HG03280 (cell line): Measurements from ENCODE around the gene KCNK4.

Experiments
- ATAC-seq: cut with Tn5 transposase; IDR thresholded peaks from one replicate; pipeline ENCODE4 v1.9.1; 2021; ENCODE audit warnings: mild to moderate bottlenecking, moderate library complexity; ENCODE audit not compliant: unreplicated experiment

KCNK4 gene

DNA sequence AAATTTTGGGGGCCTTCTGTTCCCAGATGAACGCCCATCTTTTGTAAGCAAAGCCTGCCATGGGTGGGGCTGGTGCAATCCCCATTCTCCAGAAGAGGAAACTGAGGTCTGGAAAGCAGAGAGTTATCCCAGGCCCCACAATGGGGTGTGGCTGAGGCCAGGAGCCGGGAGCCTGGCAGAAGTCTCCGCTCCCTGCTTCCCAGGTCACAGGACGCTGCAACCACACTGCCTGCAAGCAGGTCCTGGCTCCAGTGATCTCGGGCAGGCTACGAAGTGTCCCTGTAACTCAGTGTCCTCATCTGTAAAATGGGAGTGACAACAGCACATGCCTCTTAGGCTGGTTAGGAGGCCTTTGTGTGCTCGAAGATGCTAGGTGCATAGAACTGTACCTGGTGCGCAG is 38.1 kb upstream of the KCNK4 start:
- no peak for ATAC-seq

DNA sequence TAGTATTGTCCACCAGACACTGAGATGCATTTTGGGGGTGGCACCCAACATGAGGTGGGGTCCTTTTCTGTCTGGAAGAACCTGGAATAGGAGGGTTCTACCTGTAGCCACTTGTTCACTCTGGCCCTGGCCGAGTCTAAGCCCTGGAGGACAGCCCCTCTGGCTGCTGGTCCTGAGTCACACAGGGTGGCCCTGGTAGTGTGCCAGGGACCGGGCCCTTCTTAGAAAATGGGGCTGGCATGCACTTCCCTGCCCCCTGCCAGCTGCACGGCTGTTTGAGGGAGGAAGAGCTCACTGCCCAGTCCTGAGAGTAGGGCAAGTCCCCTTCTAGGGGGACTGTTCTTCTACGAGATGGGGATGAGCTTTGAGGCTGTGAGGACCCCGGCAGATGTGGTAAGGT is 37.6 kb upstream of the KCNK4 start:
- ATAC-seq = no peak

DNA sequence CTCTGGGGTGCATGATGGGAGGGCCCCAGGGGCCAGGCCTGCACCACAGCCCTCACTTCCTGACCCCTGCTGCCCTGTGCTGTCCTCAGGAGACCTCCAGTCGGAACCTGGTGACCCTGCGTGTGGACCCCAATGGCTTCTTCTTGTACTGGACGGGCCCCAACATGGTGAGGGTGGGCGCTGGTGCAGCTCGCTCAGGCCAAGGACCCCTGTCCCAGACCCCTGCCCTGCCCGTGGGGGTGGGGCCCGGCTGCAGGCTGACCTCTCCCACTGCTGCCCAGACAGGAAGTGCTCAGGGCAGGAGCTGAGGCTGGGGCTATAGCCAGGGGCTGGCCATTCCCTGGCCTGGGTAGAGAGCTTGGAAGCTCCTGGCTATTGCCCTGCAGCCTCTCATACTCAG is 36.8 kb upstream of the KCNK4 start:
- ATAC-seq = no peak

DNA sequence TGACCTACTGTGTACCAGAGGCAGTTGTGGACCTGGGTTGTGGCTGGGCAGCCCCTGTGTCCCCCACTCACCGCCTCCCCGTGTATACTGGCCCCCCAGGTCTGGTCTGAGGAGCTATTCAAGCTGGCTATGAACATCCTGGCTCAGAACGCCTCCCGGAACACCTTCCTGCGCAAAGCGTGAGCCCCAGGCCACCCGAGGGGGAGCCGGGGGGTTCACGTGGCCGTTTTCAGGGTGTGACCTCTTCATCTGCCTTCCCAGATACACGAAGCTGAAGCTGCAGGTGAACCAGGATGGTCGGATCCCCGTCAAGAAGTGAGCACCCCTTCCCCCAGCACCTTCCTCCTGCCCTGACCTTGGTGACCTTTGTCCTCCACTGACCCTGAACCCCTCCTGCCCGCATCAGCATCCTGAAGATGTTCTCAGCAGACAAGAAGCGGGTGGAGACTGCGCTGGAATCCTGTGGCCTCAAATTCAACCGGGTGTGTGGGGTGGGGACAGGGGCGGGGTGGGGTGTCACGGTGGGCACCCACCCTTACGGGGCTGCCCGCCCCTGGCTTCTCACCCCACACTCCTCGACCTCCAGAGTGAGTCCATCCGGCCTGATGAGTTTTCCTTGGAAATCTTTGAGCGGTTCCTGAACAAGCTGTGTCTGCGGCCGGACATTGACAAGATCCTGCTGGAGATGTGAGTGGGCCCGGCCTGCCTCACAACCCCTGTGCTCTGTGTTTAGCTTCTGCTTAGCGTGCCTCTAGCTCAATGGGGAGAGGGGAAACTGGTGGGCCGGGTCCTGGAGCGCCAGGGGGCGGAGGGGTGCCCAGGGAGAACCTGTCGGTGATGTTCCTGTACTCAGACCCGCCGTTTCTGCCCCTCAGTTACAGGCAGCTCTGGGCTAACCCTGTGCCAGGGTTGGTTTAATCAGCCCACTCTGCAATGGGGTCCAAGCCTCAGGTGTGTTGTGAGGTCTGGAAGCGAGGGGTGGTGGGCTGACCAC is 35.7 kb upstream of the KCNK4 start:
- no peak for ATAC-seq

DNA sequence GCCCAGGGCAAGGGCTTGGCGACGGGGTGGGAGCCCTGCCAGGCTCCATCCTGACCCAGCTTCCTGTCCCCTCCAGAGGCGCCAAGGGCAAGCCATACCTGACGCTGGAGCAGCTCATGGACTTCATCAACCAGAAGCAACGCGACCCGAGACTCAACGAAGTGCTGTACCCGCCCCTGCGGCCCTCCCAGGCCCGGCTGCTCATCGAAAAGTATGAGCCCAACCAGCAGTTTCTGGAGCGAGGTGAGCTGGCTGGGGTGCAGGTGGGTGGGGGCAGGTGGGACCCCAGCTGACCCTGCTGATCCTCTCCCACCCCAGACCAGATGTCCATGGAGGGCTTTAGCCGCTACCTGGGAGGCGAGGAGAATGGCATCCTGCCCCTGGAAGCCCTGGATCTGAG is 34.8 kb upstream of the KCNK4 start:
- no peak for ATAC-seq

DNA sequence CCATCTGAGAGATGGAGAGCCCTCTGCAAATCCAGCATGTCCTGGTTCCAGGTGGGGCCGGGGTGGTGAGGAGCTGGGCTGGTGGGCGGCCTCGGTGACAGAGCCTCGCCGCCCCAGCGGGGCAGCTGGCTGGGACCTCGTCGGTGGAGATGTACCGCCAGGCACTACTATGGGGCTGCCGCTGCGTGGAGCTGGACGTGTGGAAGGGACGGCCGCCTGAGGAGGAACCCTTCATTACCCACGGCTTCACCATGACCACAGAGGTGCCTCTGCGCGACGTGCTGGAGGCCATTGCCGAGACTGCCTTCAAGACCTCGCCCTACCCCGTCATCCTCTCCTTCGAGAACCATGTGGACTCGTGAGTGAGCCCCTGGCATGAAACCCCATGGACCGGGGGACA is 32.7 kb upstream of the KCNK4 start:
- ATAC-seq = no peak

DNA sequence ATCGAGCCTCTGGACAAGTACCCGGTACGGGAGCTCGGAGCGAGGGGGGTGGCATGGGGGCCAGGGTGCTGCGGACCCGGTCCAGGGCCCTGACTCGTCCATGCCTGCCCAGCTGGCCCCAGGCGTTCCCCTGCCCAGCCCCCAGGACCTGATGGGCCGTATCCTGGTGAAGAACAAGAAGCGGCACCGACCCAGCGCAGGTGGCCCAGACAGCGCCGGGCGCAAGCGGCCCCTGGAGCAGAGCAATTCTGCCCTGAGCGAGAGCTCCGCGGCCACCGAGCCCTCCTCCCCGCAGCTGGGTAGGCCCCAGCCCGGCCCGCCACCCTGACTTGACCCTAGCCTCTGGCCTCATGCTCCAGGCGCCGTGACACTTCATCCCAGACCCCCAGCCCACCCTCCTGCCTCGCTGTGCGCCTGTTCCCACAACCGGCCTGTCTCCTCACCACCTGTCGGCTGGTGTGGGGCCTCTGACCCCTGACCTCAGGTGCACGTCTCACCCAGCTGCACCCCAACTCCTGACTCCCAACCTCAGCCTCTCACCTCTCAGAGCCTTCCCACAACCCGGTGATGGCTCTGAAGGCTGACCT is 32.1 kb upstream of the KCNK4 start:
- ATAC-seq = no peak

DNA sequence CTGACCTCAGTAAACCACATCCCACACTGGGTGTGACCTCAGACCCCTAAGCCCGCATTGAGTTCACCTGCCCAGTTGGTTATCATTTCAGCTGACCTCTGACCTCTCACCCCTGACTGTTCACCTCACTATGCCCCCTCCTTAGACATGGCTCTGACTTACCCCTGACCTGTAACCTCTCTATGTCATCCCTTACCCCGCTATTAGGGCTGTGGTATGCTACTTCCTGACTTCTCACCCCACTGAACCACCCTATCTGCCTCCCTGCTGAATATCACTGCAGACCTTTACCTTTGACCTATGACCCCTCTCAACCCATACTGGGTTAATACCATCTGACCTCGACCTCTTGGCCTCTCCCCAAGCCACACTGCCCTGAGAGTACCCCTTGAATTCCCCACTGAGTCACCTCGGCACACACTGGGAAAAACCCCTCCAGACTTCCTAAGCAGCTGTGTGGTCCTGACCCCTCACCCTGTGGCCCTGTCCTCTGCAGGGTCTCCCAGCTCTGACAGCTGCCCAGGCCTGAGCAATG is 31.5 kb upstream of the KCNK4 start:
- ATAC-seq = no peak

DNA sequence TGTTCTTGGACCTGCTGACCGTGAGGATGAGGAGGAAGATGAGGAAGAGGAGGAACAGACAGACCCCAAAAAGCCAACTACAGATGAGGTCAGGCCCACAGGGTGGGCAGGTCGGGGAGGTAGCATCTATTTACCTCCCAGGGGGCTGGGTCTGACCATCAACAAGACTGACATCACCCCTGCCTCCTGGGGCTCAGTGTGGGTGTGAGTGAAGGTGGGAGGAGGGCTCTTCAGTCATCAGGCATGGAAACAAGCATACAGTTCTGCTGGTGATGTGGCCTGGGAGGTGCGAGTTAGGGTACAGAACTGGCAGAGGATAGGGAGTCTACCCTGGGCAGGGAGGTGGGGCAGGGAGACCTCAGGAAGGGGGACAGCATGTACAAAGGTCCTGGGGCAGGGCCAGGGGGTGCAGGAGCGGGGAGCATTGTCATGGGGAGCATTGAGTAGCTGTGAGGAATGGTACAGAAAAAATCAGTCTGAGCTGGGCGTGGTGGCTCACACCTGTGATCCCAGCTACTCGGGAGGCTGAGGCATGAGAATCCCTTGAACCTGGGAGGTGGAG is 30.9 kb upstream of the KCNK4 start:
- ATAC-seq = no peak

DNA sequence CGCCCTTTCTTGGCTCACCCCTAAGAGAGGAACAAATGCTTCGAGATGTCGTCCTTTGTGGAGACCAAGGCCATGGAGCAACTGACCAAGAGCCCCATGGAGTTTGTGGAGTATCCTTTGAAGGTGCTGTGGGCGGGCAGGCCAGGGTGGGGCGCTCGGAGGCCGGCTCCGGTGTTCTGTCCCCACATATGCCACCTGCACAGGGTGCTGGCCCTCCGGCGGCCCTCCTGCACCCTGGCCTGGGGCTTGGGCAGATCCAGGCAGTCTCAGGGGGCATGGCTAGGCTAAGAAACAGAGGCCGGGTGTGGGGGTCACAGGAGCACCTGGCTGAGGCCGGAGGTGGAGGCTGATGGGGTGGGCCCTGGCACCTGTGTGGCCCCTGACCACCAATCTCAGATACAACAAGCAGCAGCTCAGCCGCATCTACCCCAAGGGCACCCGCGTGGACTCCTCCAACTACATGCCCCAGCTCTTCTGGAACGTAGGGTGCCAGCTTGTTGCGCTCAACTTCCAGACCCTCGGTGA is 29.5 kb upstream of the KCNK4 start:
- no peak for ATAC-seq

DNA sequence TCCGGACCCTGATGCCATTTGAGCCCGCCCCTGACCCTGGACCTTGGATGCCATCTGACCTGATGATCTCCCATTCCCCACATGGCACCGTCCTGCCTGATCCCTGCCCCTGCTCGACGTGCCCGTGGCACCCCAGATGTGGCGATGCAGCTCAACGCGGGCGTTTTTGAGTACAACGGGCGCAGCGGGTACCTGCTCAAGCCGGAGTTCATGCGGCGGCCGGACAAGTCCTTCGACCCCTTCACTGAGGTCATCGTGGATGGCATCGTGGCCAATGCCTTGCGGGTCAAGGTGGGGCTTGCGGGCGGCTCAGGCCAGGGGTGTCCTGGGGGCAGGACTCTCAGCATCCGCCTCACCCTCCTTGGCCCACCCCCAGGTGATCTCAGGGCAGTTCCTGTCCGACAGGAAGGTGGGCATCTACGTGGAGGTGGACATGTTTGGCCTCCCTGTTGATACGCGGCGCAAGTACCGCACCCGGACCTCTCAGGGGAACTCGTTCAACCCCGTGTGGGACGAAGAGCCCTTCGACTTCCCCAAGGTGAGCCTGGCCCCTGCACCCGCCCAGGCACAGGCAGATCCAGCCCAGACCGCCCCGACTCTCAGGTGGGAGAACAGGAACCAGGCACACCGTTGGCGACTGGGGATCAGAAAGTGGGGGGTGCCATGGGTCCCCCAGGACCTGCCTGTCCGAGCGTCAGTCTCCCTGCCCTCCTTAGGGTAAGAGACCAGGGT is 28.7 kb upstream of the KCNK4 start:
- ATAC-seq = no peak

DNA sequence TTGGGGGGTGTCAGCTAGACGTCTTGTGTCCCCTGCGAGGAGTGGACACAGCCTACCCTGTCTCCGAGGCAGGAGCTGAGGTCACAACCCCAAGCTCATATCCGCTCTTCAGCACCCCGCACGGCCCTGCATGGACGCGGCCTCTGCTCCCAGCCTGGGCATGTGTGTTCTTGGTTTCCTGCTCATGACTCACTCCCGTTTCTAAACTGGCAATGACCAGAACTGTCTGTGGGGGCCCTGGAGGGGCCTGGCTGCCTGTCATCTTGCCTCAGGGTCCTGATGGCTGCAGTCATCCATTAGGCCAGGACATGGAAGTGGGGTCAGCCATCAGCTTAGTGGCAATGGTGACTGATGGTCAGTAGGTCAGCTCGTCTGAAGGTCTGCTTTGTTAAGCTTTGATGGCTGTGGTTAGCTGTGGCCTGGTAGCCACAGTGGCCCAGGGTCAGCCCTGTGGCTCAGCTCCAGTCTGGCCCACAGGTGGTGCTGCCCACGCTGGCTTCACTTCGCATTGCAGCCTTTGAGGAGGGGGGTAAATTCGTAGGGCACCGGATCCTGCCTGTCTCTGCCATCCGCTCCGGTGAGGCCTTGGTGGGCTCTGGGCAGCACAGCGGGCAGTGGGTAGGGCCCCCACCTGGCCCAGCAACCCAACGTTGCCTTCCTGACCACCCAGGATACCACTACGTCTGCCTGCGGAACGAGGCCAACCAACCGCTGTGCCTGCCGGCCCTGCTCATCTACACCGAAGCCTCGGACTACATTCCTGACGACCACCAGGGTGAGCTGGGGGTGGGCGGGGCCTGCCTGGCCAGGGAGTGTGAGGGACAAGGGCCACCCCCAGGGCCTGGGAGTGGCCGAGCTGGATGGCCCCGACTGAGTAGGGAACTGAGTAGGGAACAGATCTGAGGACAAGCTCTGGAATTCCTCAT is 27.8 kb upstream of the KCNK4 start:
- no peak for ATAC-seq

DNA sequence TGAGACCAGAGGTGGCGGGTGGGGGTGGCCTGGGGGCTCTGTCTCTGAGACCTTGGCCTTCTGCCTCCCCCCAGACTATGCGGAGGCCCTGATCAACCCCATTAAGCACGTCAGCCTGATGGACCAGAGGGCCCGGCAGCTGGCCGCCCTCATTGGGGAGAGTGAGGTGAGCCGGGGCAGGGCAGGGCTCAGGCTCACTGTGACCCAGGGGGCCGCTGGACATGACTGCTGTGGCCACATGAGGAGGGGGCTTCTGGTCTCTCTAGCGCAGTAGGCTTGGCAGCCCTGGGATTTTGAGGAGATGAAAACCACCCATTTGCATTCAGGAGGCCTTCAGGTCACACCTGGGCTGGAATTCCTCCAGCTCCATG is 27.2 kb upstream of the KCNK4 start:
- no peak for ATAC-seq

DNA sequence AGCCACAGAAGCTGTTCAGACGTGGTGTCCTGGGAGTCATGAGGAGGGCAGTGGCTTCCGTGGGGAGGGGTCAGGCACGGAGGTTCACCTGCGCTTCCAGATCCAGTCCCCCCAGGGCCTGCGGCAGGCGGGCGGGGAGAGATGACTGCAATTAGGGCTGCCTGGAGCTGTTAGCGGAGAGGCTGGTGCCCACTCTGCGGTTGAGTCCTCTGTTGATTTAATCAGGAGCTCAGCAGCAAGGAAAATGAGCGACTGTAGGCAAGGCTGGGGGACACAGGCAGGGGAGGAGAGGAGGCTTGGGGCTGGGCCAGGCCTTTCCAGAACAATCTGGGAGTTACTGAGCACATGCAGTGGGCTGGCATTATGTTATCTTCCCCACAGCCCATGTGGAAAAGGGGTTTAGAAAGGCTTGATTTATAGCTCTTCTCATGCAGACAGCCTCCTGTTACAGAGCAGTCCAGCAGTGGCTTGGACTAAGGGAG is 26.7 kb upstream of the KCNK4 start:
- ATAC-seq = no peak

DNA sequence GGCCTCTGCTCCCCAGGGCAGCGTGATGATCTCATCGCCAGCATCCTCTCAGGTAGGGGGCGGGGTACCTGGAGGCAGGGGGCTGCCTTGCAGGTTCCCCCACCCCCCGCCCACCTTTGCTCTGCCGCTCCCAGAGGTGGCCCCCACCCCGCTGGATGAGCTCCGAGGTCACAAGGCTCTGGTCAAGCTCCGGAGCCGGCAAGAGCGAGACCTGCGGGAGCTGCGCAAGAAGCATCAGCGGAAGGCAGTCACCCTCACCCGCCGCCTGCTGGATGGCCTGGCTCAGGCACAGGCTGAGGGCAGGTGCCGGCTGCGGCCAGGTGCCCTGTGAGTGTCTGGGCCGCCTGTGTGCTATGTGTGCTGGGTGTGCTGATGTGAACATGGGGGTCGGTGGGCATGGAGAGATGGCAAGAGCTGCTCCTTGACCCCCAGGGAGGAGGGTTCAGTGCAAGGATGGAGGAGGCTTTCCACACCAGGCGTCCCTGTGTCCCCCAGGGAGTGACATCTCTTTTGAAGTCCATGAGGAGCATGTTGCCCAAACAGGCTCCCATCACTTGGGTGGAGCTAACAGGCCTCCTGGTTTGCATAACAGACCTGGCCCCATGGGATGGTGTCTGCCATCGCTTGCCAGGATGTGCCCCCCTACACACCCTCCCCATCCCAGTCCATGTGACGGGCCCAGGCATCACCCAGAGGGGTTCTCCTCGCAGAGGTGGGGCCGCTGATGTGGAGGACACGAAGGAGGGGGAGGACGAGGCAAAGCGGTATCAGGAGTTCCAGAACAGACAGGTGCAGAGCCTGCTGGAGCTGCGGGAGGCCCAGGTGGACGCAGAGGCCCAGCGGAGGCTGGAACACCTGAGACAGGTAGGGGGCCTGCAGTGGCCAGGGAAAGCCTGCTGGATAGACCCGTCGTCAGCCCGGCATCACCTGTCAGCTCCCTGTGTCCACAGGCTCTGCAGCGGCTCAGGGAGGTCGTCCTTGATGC is 25.6 kb upstream of the KCNK4 start:
- ATAC-seq = no peak

DNA sequence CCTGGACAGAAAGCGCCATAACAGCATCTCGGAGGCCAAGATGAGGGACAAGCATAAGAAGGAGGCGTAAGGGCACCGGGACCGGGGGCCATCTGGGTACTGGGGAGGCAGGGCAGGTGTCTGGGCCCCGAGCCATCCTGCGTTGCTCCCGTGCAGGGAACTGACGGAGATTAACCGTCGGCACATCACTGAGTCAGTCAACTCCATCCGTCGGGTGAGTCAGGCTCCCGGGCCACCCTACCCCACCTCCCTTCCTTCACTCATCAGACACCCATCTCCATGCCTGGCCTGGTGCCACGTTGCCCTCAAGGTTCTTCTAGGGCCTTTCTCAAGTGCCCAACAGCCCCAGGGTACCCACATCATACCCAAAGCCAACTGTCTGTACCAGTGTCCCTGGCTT is 24.8 kb upstream of the KCNK4 start:
- no peak for ATAC-seq

DNA sequence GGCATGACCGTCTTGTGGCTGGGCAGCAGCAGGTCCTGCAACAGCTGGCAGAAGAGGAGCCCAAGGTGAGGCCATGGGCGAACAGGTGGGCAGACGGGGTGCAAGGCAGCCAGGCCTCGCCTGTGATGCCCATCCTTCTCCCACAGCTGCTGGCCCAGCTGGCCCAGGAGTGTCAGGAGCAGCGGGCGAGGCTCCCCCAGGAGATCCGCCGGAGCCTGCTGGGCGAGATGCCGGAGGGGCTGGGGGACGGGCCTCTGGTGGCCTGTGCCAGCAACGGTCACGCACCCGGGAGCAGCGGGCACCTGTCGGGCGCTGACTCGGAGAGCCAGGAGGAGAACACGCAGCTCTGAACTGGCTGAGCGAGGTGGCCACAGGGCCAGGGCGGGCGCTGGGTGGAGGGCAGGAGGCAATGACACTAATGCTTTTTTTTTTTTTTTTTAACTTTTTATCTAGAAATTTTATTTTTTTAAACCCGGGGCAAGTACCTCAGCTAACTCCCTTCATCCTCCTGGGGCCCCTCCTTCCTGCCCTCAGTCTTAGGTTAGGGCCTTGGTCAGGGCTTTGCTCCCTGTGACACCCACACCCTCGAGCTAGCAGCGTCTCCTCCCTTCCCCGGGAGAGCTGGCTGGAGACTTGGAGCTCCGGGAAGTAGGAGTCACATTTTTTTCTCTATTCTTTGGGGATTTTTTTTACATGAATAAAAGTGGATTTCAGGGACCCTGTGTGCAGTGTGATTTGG is 23.7 kb upstream of the KCNK4 start:
- no peak for ATAC-seq
